HEK293 (cell line): Measurements from ENCODE around the gene AGRN.

ENCODE experiments used
- CTCF ChIA-PET: fragments of 350-600 bp; formaldehyde crosslinking; extraction: SDS; loops from one replicate; lab custom pipeline; 2021; ENCODE audit warnings: antibody characterized with exemption; lab: Yijun Ruan, JAX
- POLR2A ChIA-PET: fragments of 300-600 bp; formaldehyde crosslinking; extraction: SDS; loops from one replicate; lab custom pipeline; 2020; ENCODE audit warnings: antibody characterized with exemption, inconsistent platforms; lab: Yijun Ruan, JAX
- H3K27ac ChIP-seq: fragments of 200-500 bp; sonication (Bioruptor generic); 2 replicates; pipeline ENCODE4 v1.5.1; 2014; ENCODE audit warnings: low read depth, low read length, control low read depth, inconsistent platforms; ENCODE audit errors: extremely low read depth
- H3K36me3 ChIP-seq, 2 experiments: fragments of 200-500 bp in 1 of 2; sonication (Bioruptor generic) in 1 of 2; 1 replicate in 1 of 2; 2 replicates in 1 of 2; pipeline ENCODE4 v1.5.1; 2014 to 2017; ENCODE audit warnings: inconsistent platforms in 2 of 2, low read length in 2 of 2; ENCODE audit not compliant: control insufficient read depth in 2 of 2, insufficient read depth in 1 of 2
- H3K4me1 ChIP-seq: fragments of 200-500 bp; sonication (Bioruptor generic); 2 replicates; pipeline ENCODE4 v1.5.1; 2014; ENCODE audit warnings: mild to moderate bottlenecking, low read length, inconsistent platforms; ENCODE audit not compliant: control insufficient read depth, insufficient read depth
- H3K4me3 ChIP-seq: 2 replicates; pipeline ENCODE4 v1.5.1; 2011; ENCODE audit warnings: low read depth, mild to moderate bottlenecking, control low read depth, low read length, moderate library complexity
- H3K9me3 ChIP-seq: fragments of 200-500 bp; sonication (Bioruptor generic); 2 replicates; pipeline ENCODE4 v1.5.1; 2014; ENCODE audit warnings: low read depth, low read length, inconsistent platforms; ENCODE audit not compliant: control insufficient read depth, insufficient read depth
- BCL11B ChIP-seq: fragments of 450-650 bp; formaldehyde crosslinking; IDR thresholded peaks from 2 replicates; pipeline ENCODE4 v1.5.1; 2016; ENCODE audit warnings: low read depth, missing biosample characterization, missing genetic modification characterization
- EGR2 ChIP-seq: fragments of 450-650 bp; formaldehyde crosslinking; IDR thresholded peaks from 2 replicates; pipeline ENCODE4 v1.5.1; 2016; ENCODE audit warnings: low read depth, missing biosample characterization, missing genetic modification characterization
- GFI1B ChIP-seq: fragments of 450-650 bp; formaldehyde crosslinking; IDR thresholded peaks from 2 replicates; pipeline ENCODE4 v1.5.1; 2016; ENCODE audit warnings: missing biosample characterization, missing genetic modification characterization
- GLIS1 ChIP-seq: fragments of 450-650 bp; formaldehyde crosslinking; IDR thresholded peaks from 2 replicates; pipeline ENCODE4 v1.5.1; 2016; ENCODE audit warnings: missing biosample characterization, missing genetic modification characterization
- IKZF3 ChIP-seq: fragments of 450-650 bp; IDR thresholded peaks from 2 replicates; pipeline ENCODE4 v1.5.0; 2018; ENCODE audit warnings: missing biosample characterization, mild to moderate bottlenecking, missing genetic modification characterization, moderate library complexity
- KLF7 ChIP-seq: fragments of 450-650 bp; formaldehyde crosslinking; IDR thresholded peaks from 2 replicates; pipeline ENCODE4 v1.5.1; 2016; ENCODE audit warnings: missing biosample characterization, missing genetic modification characterization, borderline replicate concordance
- TCF7L2 ChIP-seq: IDR thresholded peaks from 2 replicates; pipeline ENCODE4 v1.6.1; 2011; ENCODE audit warnings: low read depth, mild to moderate bottlenecking, inconsistent platforms, low read length, moderate library complexity, borderline replicate concordance
- WT1 ChIP-seq: fragments of 450-650 bp; formaldehyde crosslinking; IDR thresholded peaks from 2 replicates; pipeline ENCODE4 v1.5.1; 2016; ENCODE audit warnings: missing biosample characterization, missing genetic modification characterization
- ZBTB1 ChIP-seq: fragments of 450-650 bp; formaldehyde crosslinking; IDR thresholded peaks from 2 replicates; pipeline ENCODE4 v1.5.1; 2016; ENCODE audit warnings: missing biosample characterization, missing genetic modification characterization
- ZNF157 ChIP-seq: fragments of 450-650 bp; formaldehyde crosslinking; IDR thresholded peaks from 2 replicates; pipeline ENCODE4 v1.5.1; 2016; ENCODE audit warnings: missing biosample characterization, missing genetic modification characterization
- ZNF16 ChIP-seq: fragments of 450-650 bp; formaldehyde crosslinking; IDR thresholded peaks from 2 replicates; pipeline ENCODE4 v1.5.1; 2016; ENCODE audit warnings: low read depth, missing biosample characterization, missing genetic modification characterization
- ZNF174 ChIP-seq: fragments of 450-650 bp; formaldehyde crosslinking; IDR thresholded peaks from 2 replicates; pipeline ENCODE4 v1.5.0; 2017; ENCODE audit warnings: missing biosample characterization, mild to moderate bottlenecking, missing genetic modification characterization
- ZNF350 ChIP-seq: fragments of 450-650 bp; formaldehyde crosslinking; IDR thresholded peaks from 2 replicates; pipeline ENCODE4 v1.5.0; 2017; ENCODE audit warnings: missing biosample characterization, mild to moderate bottlenecking, missing genetic modification characterization
- ZNF473 ChIP-seq: fragments of 450-650 bp; formaldehyde crosslinking; IDR thresholded peaks from 2 replicates; pipeline ENCODE4 v1.5.1; 2017; ENCODE audit warnings: missing biosample characterization, missing genetic modification characterization
- ZNF530 ChIP-seq: fragments of 450-650 bp; formaldehyde crosslinking; IDR thresholded peaks from 2 replicates; pipeline ENCODE4 v1.5.1; 2016; ENCODE audit warnings: low read depth, missing biosample characterization, missing genetic modification characterization
- ZNF621 ChIP-seq: fragments of 450-650 bp; formaldehyde crosslinking; IDR thresholded peaks from 2 replicates; pipeline ENCODE4 v1.5.1; 2017; ENCODE audit warnings: missing biosample characterization, missing genetic modification characterization
- ZNF660 ChIP-seq: fragments of 450-650 bp; IDR thresholded peaks from 2 replicates; pipeline ENCODE4 v1.5.1; 2018; ENCODE audit warnings: missing biosample characterization, mild to moderate bottlenecking, missing genetic modification characterization
- ZNF776 ChIP-seq: fragments of 450-650 bp; formaldehyde crosslinking; IDR thresholded peaks from 2 replicates; pipeline ENCODE4 v1.5.0; 2017; ENCODE audit warnings: missing biosample characterization, missing genetic modification characterization, borderline replicate concordance
- ZNF777 ChIP-seq: fragments of 450-650 bp; formaldehyde crosslinking; IDR thresholded peaks from 2 replicates; pipeline ENCODE4 v1.5.1; 2017; ENCODE audit warnings: missing biosample characterization, missing genetic modification characterization, borderline replicate concordance
- ZSCAN23 ChIP-seq: fragments of 450-650 bp; formaldehyde crosslinking; IDR thresholded peaks from 2 replicates; pipeline ENCODE4 v1.5.1; 2016; ENCODE audit warnings: missing biosample characterization, missing genetic modification characterization
- TF ChIP-seq, protein P1 (sequence below): fragments of 450-650 bp; formaldehyde crosslinking; IDR thresholded peaks from 2 replicates; pipeline ENCODE4 v1.5.1; 2016; ENCODE audit warnings: missing biosample characterization, missing genetic modification characterization
- TF ChIP-seq, protein P2 (sequence below): fragments of 450-650 bp; formaldehyde crosslinking; IDR thresholded peaks from 2 replicates; pipeline ENCODE4 v1.5.1; 2017; ENCODE audit warnings: missing biosample characterization, missing genetic modification characterization
- TF ChIP-seq, protein P3 (sequence below): fragments of 450-650 bp; formaldehyde crosslinking; IDR thresholded peaks from 2 replicates; pipeline ENCODE4 v1.5.1; 2017; ENCODE audit warnings: missing biosample characterization, mild to moderate bottlenecking, missing genetic modification characterization, moderate library complexity
- TF ChIP-seq, protein P4 (sequence below): fragments of 450-650 bp; formaldehyde crosslinking; IDR thresholded peaks from 2 replicates; pipeline ENCODE4 v1.5.1; 2016; ENCODE audit warnings: missing biosample characterization, missing genetic modification characterization

Gene AGRN

GRCh38 chr1:1047407-1047806 is 27.5 kb downstream of the AGRN start:
- no peaks in the 10 kb centered on the region for H3K9me3 ChIP-seq
- H3K4me3 ChIP-seq, result no peak overlapping the region
- CTCF ChIA-PET, result interaction anchor here (0.7 kb wide), 1 partner anchor 22 kb away, joined by 3 read pairs; no protein-coding TSS in a partner anchor
- POLR2A ChIA-PET, result no interaction called here
- no peak overlapping the region for H3K27ac ChIP-seq
- TF ChIP-seq, protein P1, sequence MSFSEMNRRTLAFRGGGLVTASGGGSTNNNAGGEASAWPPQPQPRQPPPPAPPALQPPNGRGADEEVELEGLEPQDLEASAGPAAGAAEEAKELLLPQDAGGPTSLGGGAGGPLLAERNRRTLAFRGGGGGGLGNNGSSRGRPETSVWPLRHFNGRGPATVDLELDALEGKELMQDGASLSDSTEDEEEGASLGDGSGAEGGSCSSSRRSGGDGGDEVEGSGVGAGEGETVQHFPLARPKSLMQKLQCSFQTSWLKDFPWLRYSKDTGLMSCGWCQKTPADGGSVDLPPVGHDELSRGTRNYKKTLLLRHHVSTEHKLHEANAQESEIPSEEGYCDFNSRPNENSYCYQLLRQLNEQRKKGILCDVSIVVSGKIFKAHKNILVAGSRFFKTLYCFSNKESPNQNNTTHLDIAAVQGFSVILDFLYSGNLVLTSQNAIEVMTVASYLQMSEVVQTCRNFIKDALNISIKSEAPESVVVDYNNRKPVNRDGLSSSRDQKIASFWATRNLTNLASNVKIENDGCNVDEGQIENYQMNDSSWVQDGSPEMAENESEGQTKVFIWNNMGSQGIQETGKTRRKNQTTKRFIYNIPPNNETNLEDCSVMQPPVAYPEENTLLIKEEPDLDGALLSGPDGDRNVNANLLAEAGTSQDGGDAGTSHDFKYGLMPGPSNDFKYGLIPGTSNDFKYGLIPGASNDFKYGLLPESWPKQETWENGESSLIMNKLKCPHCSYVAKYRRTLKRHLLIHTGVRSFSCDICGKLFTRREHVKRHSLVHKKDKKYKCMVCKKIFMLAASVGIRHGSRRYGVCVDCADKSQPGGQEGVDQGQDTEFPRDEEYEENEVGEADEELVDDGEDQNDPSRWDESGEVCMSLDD (tag by site-specific recombination), result no peak
- TF ChIP-seq BCL11B (tag by site-specific recombination) (0 out of 2 replicates have a peak, but pooled peaks have one; percentile 29), GLIS1 (tag by site-specific recombination) (0 out of 2 replicates have a peak, but pooled peaks have one; percentile 11), ZNF16 (tag by site-specific recombination) (no peak)
- H3K36me3 ChIP-seq, result peaks cover 0 to 81% of the 10 kb centered on the region in 2 experiments; a peak in 1 of 3 replicates
- H3K4me1 ChIP-seq, result no peaks in the 10 kb centered on the region

DNA sequence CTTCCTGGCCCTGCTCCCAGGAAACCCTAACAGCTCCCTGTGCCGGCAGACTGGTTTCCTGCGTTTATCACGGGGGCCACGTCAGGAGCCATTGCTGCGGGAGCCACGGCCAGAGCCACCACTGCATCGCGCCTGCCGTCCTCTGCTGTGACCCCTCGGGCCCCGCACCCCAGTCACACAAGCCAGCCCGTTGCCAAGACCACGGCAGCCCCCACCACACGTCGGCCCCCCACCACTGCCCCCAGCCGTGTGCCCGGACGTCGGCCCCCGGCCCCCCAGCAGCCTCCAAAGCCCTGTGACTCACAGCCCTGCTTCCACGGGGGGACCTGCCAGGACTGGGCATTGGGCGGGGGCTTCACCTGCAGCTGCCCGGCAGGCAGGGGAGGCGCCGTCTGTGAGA is 28.0 kb downstream of the AGRN start:
- Histone ChIP-seq H3K36me3 (peaks cover 0 to 81% of the 10 kb centered on the region in 2 experiments; a peak in 1 of 3 replicates), H3K4me3 (no peak overlapping the region), H3K9me3 (no peaks in the 10 kb centered on the region), H3K27ac (no peak overlapping the region), H3K4me1 (no peaks in the 10 kb centered on the region)
- ChIA-PET POLR2A (no interaction called here), CTCF (interaction anchor here (0.7 kb wide), 1 partner anchor 23 kb away, joined by 3 read pairs; no protein-coding TSS in a partner anchor)
- TF ChIP-seq ZNF174 (tag by site-specific recombination) (no peak), ZNF157 (tag by site-specific recombination) (no peak), ZSCAN23 (tag by site-specific recombination) (no peak), TCF7L2 (no peak), KLF7 (tag by site-specific recombination) (no peak), ZNF660 (tag by site-specific recombination) (no peak), ZNF776 (tag by site-specific recombination) (no peak), IKZF3 (tag by site-specific recombination) (no peak), ZNF530 (no peak), ZNF777 (tag by site-specific recombination) (no peak), ZNF350 (tag by site-specific recombination) (no peak)

GRCh38 chr1:1048765-1049164 is 28.8 kb downstream of the AGRN start:
- H3K4me3 ChIP-seq, result no peak overlapping the region
- no peak overlapping the region for H3K27ac ChIP-seq
- ChIA-PET CTCF (no interaction called here), POLR2A (no interaction called here)
- no peaks in the 10 kb centered on the region for H3K9me3 ChIP-seq
- TF ChIP-seq WT1 (tag by site-specific recombination) (no peak), ZNF473 (tag by site-specific recombination) (no peak), GFI1B (tag by site-specific recombination) (no peak), ZBTB1 (tag by site-specific recombination) (no peak), ZNF621 (tag by site-specific recombination) (no peak), EGR2 (no peak)
- TF ChIP-seq, protein P2, sequence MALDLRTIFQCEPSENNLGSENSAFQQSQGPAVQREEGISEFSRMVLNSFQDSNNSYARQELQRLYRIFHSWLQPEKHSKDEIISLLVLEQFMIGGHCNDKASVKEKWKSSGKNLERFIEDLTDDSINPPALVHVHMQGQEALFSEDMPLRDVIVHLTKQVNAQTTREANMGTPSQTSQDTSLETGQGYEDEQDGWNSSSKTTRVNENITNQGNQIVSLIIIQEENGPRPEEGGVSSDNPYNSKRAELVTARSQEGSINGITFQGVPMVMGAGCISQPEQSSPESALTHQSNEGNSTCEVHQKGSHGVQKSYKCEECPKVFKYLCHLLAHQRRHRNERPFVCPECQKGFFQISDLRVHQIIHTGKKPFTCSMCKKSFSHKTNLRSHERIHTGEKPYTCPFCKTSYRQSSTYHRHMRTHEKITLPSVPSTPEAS (tag by site-specific recombination), result no peak
- TF ChIP-seq, protein P3, sequence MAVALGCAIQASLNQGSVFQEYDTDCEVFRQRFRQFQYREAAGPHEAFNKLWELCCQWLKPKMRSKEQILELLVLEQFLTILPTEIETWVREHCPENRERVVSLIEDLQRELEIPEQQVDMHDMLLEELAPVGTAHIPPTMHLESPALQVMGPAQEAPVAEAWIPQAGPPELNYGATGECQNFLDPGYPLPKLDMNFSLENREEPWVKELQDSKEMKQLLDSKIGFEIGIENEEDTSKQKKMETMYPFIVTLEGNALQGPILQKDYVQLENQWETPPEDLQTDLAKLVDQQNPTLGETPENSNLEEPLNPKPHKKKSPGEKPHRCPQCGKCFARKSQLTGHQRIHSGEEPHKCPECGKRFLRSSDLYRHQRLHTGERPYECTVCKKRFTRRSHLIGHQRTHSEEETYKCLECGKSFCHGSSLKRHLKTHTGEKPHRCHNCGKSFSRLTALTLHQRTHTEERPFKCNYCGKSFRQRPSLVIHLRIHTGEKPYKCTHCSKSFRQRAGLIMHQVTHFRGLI (tag by site-specific recombination), result no peak
- TF ChIP-seq, protein P4, sequence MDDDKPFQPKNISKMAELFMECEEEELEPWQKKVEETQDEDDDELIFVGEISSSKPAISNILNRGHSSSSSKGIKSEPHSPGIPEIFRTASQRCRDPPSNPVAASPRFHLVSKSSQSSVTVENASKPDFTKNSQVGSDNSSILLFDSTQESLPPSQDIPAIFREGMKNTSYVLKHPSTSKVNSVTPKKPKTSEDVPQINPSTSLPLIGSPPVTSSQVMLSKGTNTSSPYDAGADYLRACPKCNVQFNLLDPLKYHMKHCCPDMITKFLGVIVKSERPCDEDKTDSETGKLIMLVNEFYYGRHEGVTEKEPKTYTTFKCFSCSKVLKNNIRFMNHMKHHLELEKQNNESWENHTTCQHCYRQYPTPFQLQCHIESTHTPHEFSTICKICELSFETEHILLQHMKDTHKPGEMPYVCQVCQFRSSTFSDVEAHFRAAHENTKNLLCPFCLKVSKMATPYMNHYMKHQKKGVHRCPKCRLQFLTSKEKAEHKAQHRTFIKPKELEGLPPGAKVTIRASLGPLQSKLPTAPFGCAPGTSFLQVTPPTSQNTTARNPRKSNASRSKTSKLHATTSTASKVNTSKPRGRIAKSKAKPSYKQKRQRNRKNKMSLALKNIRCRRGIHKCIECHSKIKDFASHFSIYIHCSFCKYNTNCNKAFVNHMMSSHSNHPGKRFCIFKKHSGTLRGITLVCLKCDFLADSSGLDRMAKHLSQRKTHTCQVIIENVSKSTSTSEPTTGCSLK (tag by site-specific recombination), result no peak
- no peaks in the 10 kb centered on the region for H3K4me1 ChIP-seq
- peaks cover 0 to 81% of the 10 kb centered on the region in 2 experiments; a peak in 1 of 3 replicates for H3K36me3 ChIP-seq
